GM12878 (cell line): ENCODE measurements around the gene SYCP2. TPM values are rescaled to one million over a fixed set of nuclear protein-coding genes. Genes with fewer than 3 reads are reported as not detected.

Source experiments
- ATAC-seq: fragments of 200-7000 bp; cut with Tn5 transposase; 3 replicates; pipeline ENCODE4 v1.9.1; 2020; ENCODE audit warnings: mild to moderate bottlenecking, moderate library complexity
- BruUV-seq: library from RNA; stranded (reverse); fragments of 400-500 nt; replicated peaks from 2 replicates; lab custom pipeline; 2021; lab: Mats Ljungman, UMichigan
- CTCF ChIA-PET: fragments of 300-600 bp; sonication (Branson Sonifier 250); formaldehyde crosslinking; extraction: SDS; loops from one replicate; lab custom pipeline; 2021; ENCODE audit warnings: inconsistent platforms; lab: Yijun Ruan, JAX
- POLR2A ChIA-PET: fragments of 350-600 bp; formaldehyde crosslinking; extraction: SDS; loops from one replicate; lab custom pipeline; 2021; ENCODE audit warnings: inconsistent platforms; lab: Charles Lee
- RAD21 ChIA-PET: fragments of 300-600 bp; sonication (Branson Sonifier 250); formaldehyde crosslinking; loops from one replicate; lab custom pipeline; 2023; ENCODE audit warnings: antibody characterized with exemption; ENCODE audit not compliant: unreplicated experiment; lab: Charles Lee
- SMC1A ChIA-PET: fragments of 300-600 bp; sonication (Branson Sonifier 250); formaldehyde crosslinking; loops from one replicate; lab custom pipeline; 2023; ENCODE audit not compliant: unreplicated experiment, uncharacterized antibody; lab: Charles Lee
- DNase-seq: peaks from one replicate; pipeline ENCODE4 v3.0.0-alpha.2; 2011; ENCODE audit warnings: low read depth, low spot score
- FAIRE-seq: peaks from 3 replicates; lab custom pipeline; 2011; peaks lifted over from hg19 to GRCh38; lab: Jason Lieb, UNC
- H2AFZ ChIP-seq: 2 replicates; pipeline ENCODE4 v1.6.0; 2011; ENCODE audit warnings: low read depth, low read length, control low read depth; ENCODE audit not compliant: control insufficient read depth
- H3K27ac ChIP-seq: 2 replicates; pipeline ENCODE4 v1.5.1; 2011; ENCODE audit warnings: control low read depth; ENCODE audit not compliant: control insufficient read depth, insufficient read depth
- H3K27me3 ChIP-seq, 2 experiments: replicated peaks in 1 of 2; 2 replicates each; pipeline versions ENCODE4 v1.6.0 to v1.6.1; 2011; ENCODE audit warnings: low read length in 1 of 2; ENCODE audit not compliant: control insufficient read depth in 2 of 2, insufficient read depth in 2 of 2
- H3K36me3 ChIP-seq, 2 experiments: 2 replicates each; pipeline ENCODE4 v1.5.1; 2011; ENCODE audit warnings: low read length in 1 of 2; ENCODE audit not compliant: control insufficient read depth in 2 of 2, insufficient read depth in 2 of 2
- H3K4me1 ChIP-seq: 2 replicates; pipeline ENCODE4 v1.6.1; 2011; ENCODE audit warnings: mild to moderate bottlenecking, low read length, moderate library complexity, mixed read lengths; ENCODE audit not compliant: control insufficient read depth, insufficient read depth
- H3K4me2 ChIP-seq: 2 replicates; pipeline ENCODE4 v1.6.0; 2011; ENCODE audit warnings: control low read depth; ENCODE audit not compliant: control insufficient read depth, insufficient read depth
- H3K4me3 ChIP-seq: fragments of 200-600 bp; sonication (generic); 2 replicates; pipeline ENCODE4 v1.5.1; 2016
- H3K79me2 ChIP-seq: 2 replicates; pipeline ENCODE4 v1.6.0; 2011; ENCODE audit warnings: low read length; ENCODE audit not compliant: control insufficient read depth, insufficient read depth
- H3K9ac ChIP-seq: 2 replicates; pipeline ENCODE4 v1.8.0; 2011; ENCODE audit warnings: low read length, control low read depth, mixed read lengths; ENCODE audit not compliant: control insufficient read depth, insufficient read depth
- H3K9me3 ChIP-seq: replicated peaks from 3 replicates; pipeline ENCODE4 v1.5.1; 2011; ENCODE audit warnings: mild to moderate bottlenecking, low read length; ENCODE audit not compliant: control insufficient read depth, insufficient read depth
- H4K20me1 ChIP-seq: 2 replicates; pipeline ENCODE4 v1.6.0; 2011; ENCODE audit not compliant: control insufficient read depth, insufficient read depth
- BCL11A ChIP-seq: IDR thresholded peaks from 2 replicates; pipeline ENCODE4 v1.6.1; 2011; ENCODE audit warnings: low read depth, low read length
- EGR1 ChIP-seq, 2 experiments: IDR thresholded peaks; 1 replicate in 1 of 2; 2 replicates in 1 of 2; pipeline ENCODE4 v1.6.1; 2011 to 2012; ENCODE audit warnings: low read depth in 2 of 2, low read length in 2 of 2, borderline replicate concordance in 1 of 2, mild to moderate bottlenecking in 1 of 2, moderate library complexity in 1 of 2
- ETV6 ChIP-seq, 2 experiments: fragments of 450-650 bp in 1 of 2; IDR thresholded peaks in 1 of 2; conservative IDR thresholded peaks in 1 of 2; 2 replicates each; pipeline ENCODE4 v1.6.1; 2014; ENCODE audit warnings: antibody characterized with exemption in 1 of 2, borderline replicate concordance in 1 of 2, low read depth in 1 of 2, mild to moderate bottlenecking in 1 of 2, moderate library complexity in 1 of 2
- FOXM1 ChIP-seq: IDR thresholded peaks from 2 replicates; pipeline ENCODE4 v1.6.1; 2012; ENCODE audit warnings: low read depth, mild to moderate bottlenecking, inconsistent platforms, low read length, moderate library complexity
- NR2F1 ChIP-seq: fragments of 450-650 bp; conservative IDR thresholded peaks from 2 replicates; pipeline ENCODE4 v1.6.1; 2017; ENCODE audit warnings: mild to moderate bottlenecking
- POU2F2 ChIP-seq: IDR thresholded peaks from 3 replicates; pipeline ENCODE4 v1.6.1; 2011; ENCODE audit warnings: low read depth, mild to moderate bottlenecking, low read length, borderline replicate concordance
- RB1 ChIP-seq: fragments of 450-650 bp; formaldehyde crosslinking; IDR thresholded peaks from 2 replicates; pipeline ENCODE4 v1.6.1; 2017; ENCODE audit warnings: mild to moderate bottlenecking, borderline replicate concordance
- RBBP5 ChIP-seq: fragments of 200-600 bp; sonication (generic); conservative IDR thresholded peaks from 2 replicates; pipeline ENCODE4 v1.6.1; 2016
- RCOR1 ChIP-seq: conservative IDR thresholded peaks from 2 replicates; pipeline ENCODE4 v1.6.1; 2012; ENCODE audit warnings: low read depth, low read length, improper control_type of control experiment
- SUZ12 ChIP-seq: fragments of 200-600 bp; sonication (generic); IDR thresholded peaks from one replicate; pipeline ENCODE4 v1.6.1; 2018; ENCODE audit warnings: antibody characterized with exemption, mild to moderate bottlenecking; ENCODE audit not compliant: unreplicated experiment
- TCF3 ChIP-seq: IDR thresholded peaks from 2 replicates; pipeline ENCODE4 v1.6.1; 2012; ENCODE audit warnings: low read depth, mild to moderate bottlenecking, low read length, borderline replicate concordance; ENCODE audit not compliant: insufficient read depth
- ZNF384 ChIP-seq: IDR thresholded peaks from 2 replicates; pipeline ENCODE4 v1.6.1; 2012; ENCODE audit warnings: low read depth, mild to moderate bottlenecking, low read length, improper control_type of control experiment, borderline replicate concordance
- WGBS: methylation state at CpG from one replicate; pipeline ENCODE4 v1.1.6; 2016; ENCODE audit warnings: low lambda C conversion rate; ENCODE audit not compliant: insufficient replicate concordance, insufficient coverage; ENCODE audit errors: missing lambda C conversion rate; 5-methylcytosine and 5-hydroxymethylcytosine counted together
- in situ Hi-C: fragments of 300-500 bp; cut with MboI; formaldehyde crosslinking; loops from 9 replicates; pipeline ENCODE4 v1.14.3; 2018; ENCODE audit warnings: mixed read lengths
- intact Hi-C: fragments of 100-400 bp; cut with micrococcal nuclease; formaldehyde crosslinking; loops from one replicate; pipeline ENCODE4 v1.14.2; 2022; ENCODE audit not compliant: unreplicated experiment
- polyA plus RNA-seq, 11 experiments: library from polyadenylated mRNA; depleted of rRNA in 4 of 11; unstranded in 6 of 11; stranded (reverse) in 5 of 11; fragments of >200 nt; fragmentation: Nextera tagmentation in 4 of 11; fragmentation: Illumina TruSeq in 1 of 11; extraction: Ambion mirVana in 4 of 11; extraction: Trizol in 1 of 11; gene quantifications; 1 replicate in 1 of 11; 2 replicates in 10 of 11; pipeline versions ENCODE4 v1.2.1 to v1.2.3, GENCODE V29; 2011 to 2016; ENCODE audit warnings: inconsistent platforms in 2 of 11, missing spikeins in 2 of 11, low read depth in 1 of 11
- total RNA-seq, 4 experiments: library from RNA; depleted of rRNA in 3 of 4; stranded (reverse); fragments of >200 nt in 3 of 4; fragmentation: Illumina TruSeq in 1 of 4; extraction: Trizol in 1 of 4; gene quantifications; 2 replicates each; pipeline versions ENCODE4 v1.2.1 to v1.2.3, GENCODE V29; 2013 to 2021
- TF ChIP-seq, protein P1 (sequence below): fragments of 450-650 bp; IDR thresholded peaks from 2 replicates; pipeline ENCODE4 v1.6.1; 2016; ENCODE audit warnings: mild to moderate bottlenecking
- TF ChIP-seq, protein P2 (sequence below), 3 experiments: IDR thresholded peaks in 2 of 3; conservative IDR thresholded peaks in 1 of 3; 2 replicates each; pipeline ENCODE4 v1.5.1; 2011; ENCODE audit warnings: low read depth in 3 of 3, low read length in 3 of 3, mild to moderate bottlenecking in 3 of 3, control low read depth in 2 of 3, moderate library complexity in 2 of 3, inconsistent platforms in 1 of 3, mixed read lengths in 1 of 3; ENCODE audit not compliant: control insufficient read depth in 2 of 3, insufficient read depth in 1 of 3; ENCODE audit errors: extremely low read depth in 1 of 3
- TF ChIP-seq, protein P3 (sequence below): fragments of 450-650 bp; IDR thresholded peaks from 2 replicates; pipeline ENCODE4 v1.6.1; 2014; ENCODE audit warnings: mild to moderate bottlenecking
- TF ChIP-seq, protein P4 (sequence below): fragments of 450-650 bp; IDR thresholded peaks from 2 replicates; pipeline ENCODE4 v1.6.1; 2018; ENCODE audit warnings: mild to moderate bottlenecking, low read depth, moderate library complexity; ENCODE audit not compliant: partially characterized antibody

SYCP2 gene
- total and polyA plus RNA-seq, 10 of the 15 experiments (the other 5 are each of a cell fraction or from before 2014, with no cell fraction given), result 0.01 to 0.18 (median 0.09) TPM; not detected in 2

DNA sequence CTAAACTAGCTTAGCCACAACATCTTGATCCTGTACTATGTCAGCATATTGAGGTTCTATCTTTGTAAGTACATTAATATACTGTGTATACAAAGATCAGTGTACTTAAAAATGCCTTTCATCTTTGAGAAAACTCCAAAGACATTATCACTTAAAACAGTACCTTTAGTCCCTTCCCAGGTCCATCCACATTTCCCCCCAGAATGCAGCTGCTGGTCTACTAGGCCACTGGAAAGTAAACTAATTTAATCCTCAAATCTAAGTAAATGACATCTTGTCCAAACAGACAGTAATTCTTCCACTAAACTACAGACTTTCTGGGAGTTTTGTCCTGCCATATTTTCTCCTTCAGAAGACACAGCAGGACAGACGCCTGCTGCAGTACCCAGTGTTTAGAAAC, 68.7 kb downstream of the SYCP2 start:
- WGBS, result 25% methylated on average over 1 of the region's 1 CpG
- intact Hi-C loops, result no loop called here
- Histone ChIP-seq H3K27me3 (no peaks in the 10 kb centered on the region), H3K4me2 (no peak overlapping the region), H4K20me1 (no peaks in the 10 kb centered on the region), H3K36me3 (no peaks in the 10 kb centered on the region), H3K9me3 (no peaks in the 10 kb centered on the region), H3K27ac (no peak overlapping the region), H3K4me1 (no peaks in the 10 kb centered on the region), H2AFZ (no peak overlapping the region), H3K79me2 (no peaks in the 10 kb centered on the region), H3K4me3 (no peak overlapping the region), H3K9ac (no peak overlapping the region)
- in situ Hi-C loops, result no loop called here
- ChIA-PET RAD21 (no interaction called here), POLR2A (no interaction called here), SMC1A (interaction anchor here (0.5 kb wide), 1 partner anchor 77 kb away, joined by 3 read pairs; no protein-coding TSS in a partner anchor), CTCF (no interaction called here)
- no peak for ATAC-seq
- no TSS peak for BruUV-seq
- no peak for FAIRE-seq
- DNase-seq, result no peak
- TF ChIP-seq POU2F2 (no peak), RCOR1 (no peak), NR2F1 (no peak), BCL11A (no peak), ETV6 (conservative IDR thresholded peaks at IDR 0.05 in 1 of 2, IDR thresholded peaks at IDR 0.05 in 1 of 2; ENCODE audit: borderline replicate concordance in 1 of 2, low read depth in 1 of 2) (no peak), RB1 (no peak), RBBP5 (no peak), EGR1 (IDR thresholded peaks at IDR 0.05; ENCODE audit: borderline replicate concordance in 1 of 2, low read depth in 2 of 2, low read length in 2 of 2) (no peak), FOXM1 (no peak), SUZ12 (no peak), TCF3 (no peak), ZNF384 (no peak)
- TF ChIP-seq, protein P1, sequence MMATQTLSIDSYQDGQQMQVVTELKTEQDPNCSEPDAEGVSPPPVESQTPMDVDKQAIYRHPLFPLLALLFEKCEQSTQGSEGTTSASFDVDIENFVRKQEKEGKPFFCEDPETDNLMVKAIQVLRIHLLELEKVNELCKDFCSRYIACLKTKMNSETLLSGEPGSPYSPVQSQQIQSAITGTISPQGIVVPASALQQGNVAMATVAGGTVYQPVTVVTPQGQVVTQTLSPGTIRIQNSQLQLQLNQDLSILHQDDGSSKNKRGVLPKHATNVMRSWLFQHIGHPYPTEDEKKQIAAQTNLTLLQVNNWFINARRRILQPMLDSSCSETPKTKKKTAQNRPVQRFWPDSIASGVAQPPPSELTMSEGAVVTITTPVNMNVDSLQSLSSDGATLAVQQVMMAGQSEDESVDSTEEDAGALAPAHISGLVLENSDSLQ, result no peak
- TF ChIP-seq, protein P2, sequence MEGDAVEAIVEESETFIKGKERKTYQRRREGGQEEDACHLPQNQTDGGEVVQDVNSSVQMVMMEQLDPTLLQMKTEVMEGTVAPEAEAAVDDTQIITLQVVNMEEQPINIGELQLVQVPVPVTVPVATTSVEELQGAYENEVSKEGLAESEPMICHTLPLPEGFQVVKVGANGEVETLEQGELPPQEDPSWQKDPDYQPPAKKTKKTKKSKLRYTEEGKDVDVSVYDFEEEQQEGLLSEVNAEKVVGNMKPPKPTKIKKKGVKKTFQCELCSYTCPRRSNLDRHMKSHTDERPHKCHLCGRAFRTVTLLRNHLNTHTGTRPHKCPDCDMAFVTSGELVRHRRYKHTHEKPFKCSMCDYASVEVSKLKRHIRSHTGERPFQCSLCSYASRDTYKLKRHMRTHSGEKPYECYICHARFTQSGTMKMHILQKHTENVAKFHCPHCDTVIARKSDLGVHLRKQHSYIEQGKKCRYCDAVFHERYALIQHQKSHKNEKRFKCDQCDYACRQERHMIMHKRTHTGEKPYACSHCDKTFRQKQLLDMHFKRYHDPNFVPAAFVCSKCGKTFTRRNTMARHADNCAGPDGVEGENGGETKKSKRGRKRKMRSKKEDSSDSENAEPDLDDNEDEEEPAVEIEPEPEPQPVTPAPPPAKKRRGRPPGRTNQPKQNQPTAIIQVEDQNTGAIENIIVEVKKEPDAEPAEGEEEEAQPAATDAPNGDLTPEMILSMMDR (IDR thresholded peaks at IDR 0.05 in 2 of 3, conservative IDR thresholded peaks at IDR 0.05 in 1 of 3; ENCODE audit: control insufficient read depth in 2 of 3, extremely low read depth in 1 of 3, insufficient read depth in 1 of 3, low read depth in 3 of 3, low read length in 3 of 3), result no peak
- TF ChIP-seq, protein P3, sequence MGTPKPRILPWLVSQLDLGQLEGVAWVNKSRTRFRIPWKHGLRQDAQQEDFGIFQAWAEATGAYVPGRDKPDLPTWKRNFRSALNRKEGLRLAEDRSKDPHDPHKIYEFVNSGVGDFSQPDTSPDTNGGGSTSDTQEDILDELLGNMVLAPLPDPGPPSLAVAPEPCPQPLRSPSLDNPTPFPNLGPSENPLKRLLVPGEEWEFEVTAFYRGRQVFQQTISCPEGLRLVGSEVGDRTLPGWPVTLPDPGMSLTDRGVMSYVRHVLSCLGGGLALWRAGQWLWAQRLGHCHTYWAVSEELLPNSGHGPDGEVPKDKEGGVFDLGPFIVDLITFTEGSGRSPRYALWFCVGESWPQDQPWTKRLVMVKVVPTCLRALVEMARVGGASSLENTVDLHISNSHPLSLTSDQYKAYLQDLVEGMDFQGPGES, result no peak
- TF ChIP-seq, protein P4, sequence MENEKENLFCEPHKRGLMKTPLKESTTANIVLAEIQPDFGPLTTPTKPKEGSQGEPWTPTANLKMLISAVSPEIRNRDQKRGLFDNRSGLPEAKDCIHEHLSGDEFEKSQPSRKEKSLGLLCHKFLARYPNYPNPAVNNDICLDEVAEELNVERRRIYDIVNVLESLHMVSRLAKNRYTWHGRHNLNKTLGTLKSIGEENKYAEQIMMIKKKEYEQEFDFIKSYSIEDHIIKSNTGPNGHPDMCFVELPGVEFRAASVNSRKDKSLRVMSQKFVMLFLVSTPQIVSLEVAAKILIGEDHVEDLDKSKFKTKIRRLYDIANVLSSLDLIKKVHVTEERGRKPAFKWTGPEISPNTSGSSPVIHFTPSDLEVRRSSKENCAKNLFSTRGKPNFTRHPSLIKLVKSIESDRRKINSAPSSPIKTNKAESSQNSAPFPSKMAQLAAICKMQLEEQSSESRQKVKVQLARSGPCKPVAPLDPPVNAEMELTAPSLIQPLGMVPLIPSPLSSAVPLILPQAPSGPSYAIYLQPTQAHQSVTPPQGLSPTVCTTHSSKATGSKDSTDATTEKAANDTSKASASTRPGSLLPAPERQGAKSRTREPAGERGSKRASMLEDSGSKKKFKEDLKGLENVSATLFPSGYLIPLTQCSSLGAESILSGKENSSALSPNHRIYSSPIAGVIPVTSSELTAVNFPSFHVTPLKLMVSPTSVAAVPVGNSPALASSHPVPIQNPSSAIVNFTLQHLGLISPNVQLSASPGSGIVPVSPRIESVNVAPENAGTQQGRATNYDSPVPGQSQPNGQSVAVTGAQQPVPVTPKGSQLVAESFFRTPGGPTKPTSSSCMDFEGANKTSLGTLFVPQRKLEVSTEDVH, result no peak
